Omental fat pad (tissue), 4 donors: ENCODE data around the gene TP63. TPM values are rescaled to one million over a fixed set of nuclear protein-coding genes. Genes with fewer than 3 reads are reported as not detected.

Source experiments
- ATAC-seq: fragments of 150-250 bp; one replicate; pipeline ENCODE4 v1.9.1; 2016; ENCODE audit warnings: mild to moderate bottlenecking, moderate library complexity; ENCODE audit not compliant: low FRiP score
- DNase-seq: peaks from one replicate; pipeline ENCODE4 v3.0.0-alpha.2; 2019; ENCODE audit warnings: low spot score
- CTCF ChIP-seq, 3 donors: fragments of 450-650 bp; IDR thresholded peaks; one replicate each; pipeline ENCODE4 v1.5.1; 2016 to 2017; ENCODE audit warnings: antibody characterized with exemption in 3 of 3, mild to moderate bottlenecking in 3 of 3, moderate library complexity in 2 of 3
- total RNA-seq, 4 donors: library from RNA; depleted of rRNA; stranded (reverse); fragments of >200 nt; gene quantifications; one replicate each; pipeline ENCODE4 v1.1.0, GENCODE V29; 2016

Gene TP63
- total RNA-seq, 4 donors from 2014 or later = 0.19 to 0.24 TPM; not detected in 2

- ATAC-seq (no peak), DNase-seq (no peak)
- TF ChIP-seq CTCF (IDR thresholded peaks at IDR 0.05) = no peak
These were observed 49.5 kb downstream of the TP63 start for GRCh38 chr3:189680723-189681122.

DNA sequence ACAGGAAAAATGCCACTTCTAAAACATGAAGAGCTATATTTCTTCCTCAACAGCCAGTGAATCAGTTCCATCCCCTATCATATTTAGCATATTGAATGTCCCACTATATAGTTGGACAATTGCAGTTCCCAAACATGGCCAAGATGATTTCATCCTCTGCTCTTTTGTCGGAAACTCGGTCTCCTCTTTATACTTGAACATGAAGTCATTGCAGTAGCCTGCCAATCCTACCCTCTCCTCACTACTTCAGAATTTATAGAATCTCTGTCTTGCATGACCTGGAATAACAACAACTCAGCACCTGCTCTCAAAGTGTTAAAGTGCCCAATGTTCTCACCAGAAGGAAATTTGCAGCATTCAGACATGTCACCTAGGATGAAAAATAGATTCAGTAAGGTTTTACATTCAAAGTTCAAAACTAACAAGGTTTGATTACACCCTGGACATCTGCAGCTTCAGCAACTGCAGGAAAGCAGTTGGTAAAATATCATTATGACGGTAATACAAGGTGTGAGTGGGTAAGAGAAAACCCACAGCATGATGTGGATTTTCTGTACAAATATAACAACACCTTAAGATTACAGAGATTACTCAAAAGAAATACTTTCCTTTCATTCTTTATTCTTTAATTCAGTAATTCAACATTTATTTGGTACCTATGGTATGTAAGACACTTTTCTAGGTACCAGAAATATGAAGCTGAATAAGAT, 52.5 kb downstream of the TP63 start:
- DNase-seq = no peak
- ATAC-seq = no peak
- TF ChIP-seq CTCF (IDR thresholded peaks at IDR 0.05) = no peak

DNA sequence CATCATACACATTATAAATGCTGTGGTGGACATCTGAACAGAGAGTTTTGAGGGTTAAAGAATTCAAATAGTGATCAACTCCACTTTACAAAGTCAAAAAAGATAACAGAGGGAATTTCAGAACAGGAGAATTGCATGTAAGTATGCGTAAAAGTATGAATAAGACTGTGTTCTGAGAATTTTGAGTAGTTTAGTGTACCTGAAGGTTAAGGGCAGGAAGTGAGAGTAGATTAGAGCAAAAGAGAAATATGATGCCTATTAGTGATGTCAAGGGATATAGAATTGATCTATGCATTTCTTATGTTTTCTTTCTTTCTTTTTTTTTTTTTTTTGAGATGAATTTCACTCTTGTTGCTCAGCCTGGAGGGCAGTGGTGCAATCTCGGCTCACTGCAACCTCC, 53.1 kb downstream of the TP63 start:
- no peak for TF ChIP-seq CTCF (IDR thresholded peaks at IDR 0.05)
- ATAC-seq (no peak), DNase-seq (no peak)

DNA sequence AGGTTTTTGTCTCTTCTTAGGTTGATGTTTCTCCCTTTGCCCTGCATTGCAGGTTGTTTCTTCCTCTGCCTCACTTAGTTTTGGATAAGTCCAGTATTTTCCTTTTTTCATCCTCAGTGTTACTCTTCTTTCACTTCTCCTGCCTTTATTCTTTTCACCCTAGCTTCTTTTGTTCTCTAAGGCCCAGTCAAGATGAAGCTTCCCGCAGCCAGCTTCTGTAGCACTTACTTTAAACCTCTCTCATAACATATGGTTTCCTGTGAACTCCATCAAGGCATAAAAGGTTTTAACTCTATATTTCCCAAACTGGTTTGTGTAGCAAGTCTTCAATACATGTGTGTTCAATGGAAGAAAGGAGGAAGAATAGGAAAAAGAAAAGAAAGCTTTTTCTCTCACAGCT, 54.1 kb downstream of the TP63 start:
- TF ChIP-seq CTCF (IDR thresholded peaks at IDR 0.05) = no peak
- DNase-seq = no peak
- ATAC-seq = no peak

GRCh38 chr3:189685860-189686259, 54.7 kb downstream of the TP63 start:
- DNase-seq = no peak
- TF ChIP-seq CTCF (IDR thresholded peaks at IDR 0.05) = no peak
- ATAC-seq = no peak

DNA sequence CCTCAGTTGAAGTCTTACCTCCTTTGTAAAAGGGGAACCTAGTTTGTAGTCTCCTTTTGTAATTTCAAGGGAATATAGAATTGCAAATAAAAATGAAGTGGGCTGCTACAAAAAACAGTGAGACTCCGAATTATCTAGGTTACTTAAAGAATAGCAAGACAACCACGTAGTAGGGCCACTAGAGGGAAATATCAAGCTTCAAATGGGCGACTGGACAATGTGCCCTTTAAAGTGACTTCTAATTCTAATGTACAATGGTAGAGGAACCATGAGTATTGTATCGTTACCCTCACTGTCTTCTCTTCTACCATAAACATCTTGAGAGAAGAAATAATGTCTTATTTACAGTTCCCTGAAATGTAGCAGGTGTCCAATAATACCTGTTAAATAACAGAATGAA, 56.3 kb downstream of the TP63 start:
- ATAC-seq (no peak), DNase-seq (no peak)
- no peak for TF ChIP-seq CTCF (IDR thresholded peaks at IDR 0.05)

DNA sequence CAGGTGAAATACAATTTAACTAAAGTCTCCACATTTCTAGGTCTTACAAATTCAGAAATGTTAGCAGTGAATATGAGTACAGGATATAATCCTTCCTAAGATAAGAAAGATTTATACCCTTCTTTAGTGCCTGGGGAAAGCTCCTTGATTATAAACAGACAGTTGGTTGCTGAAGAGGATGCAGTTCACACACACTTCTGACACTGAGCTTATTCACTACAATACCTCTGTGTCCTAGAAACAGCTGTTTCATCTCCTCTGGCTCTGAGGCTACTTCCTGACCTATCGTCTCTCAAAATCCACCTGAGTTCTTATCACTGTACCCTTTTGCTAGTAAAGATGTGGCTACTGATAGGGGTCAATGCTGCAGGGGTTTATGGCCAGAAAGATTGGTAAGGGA, 57.1 kb downstream of the TP63 start:
- no peak for TF ChIP-seq CTCF (IDR thresholded peaks at IDR 0.05)
- DNase-seq = no peak
- ATAC-seq = no peak
